Smooth muscle cell (in vitro differentiated cells): ENCODE measurements around the gene AIFM1. TPM values are rescaled to one million over a fixed set of nuclear protein-coding genes. Genes with fewer than 3 reads are reported as not detected.

Experiments
- DNase-seq: peaks from one replicate; lab custom pipeline; 2025; ENCODE audit not compliant: unreplicated experiment; lab: John Stamatoyannopoulos, UW
- H2AFZ ChIP-seq: fragments of 200-600 bp; sonication (generic); 2 replicates; pipeline ENCODE4 v1.6.0; 2016; ENCODE audit warnings: antibody characterized with exemption, low read depth, mild to moderate bottlenecking
- H3F3A ChIP-seq: fragments of 200-600 bp; sonication (generic); 2 replicates; pipeline ENCODE4 v1.6.0; 2017; ENCODE audit warnings: antibody characterized with exemption, low read depth
- H3K27ac ChIP-seq: fragments of 200-600 bp; sonication (generic); 2 replicates; pipeline ENCODE4 v1.5.1; 2016; ENCODE audit warnings: low read depth, mild to moderate bottlenecking
- H3K27me3 ChIP-seq: fragments of 200-600 bp; sonication (generic); 2 replicates; pipeline ENCODE4 v1.6.1; 2016; ENCODE audit warnings: low read depth, mild to moderate bottlenecking
- H3K36me3 ChIP-seq: fragments of 200-600 bp; sonication (generic); 2 replicates; pipeline ENCODE4 v1.5.1; 2016; ENCODE audit warnings: low read depth
- H3K4me1 ChIP-seq: fragments of 200-600 bp; sonication (generic); 2 replicates; pipeline ENCODE4 v1.5.1; 2016; ENCODE audit warnings: low read depth
- H3K4me2 ChIP-seq: fragments of 200-600 bp; sonication (generic); 2 replicates; pipeline ENCODE4 v1.6.0; 2016; ENCODE audit warnings: mild to moderate bottlenecking
- H3K4me3 ChIP-seq: fragments of 200-600 bp; sonication (generic); 2 replicates; pipeline ENCODE4 v1.5.1; 2016; ENCODE audit warnings: mild to moderate bottlenecking
- H3K79me2 ChIP-seq: fragments of 200-600 bp; sonication (generic); 2 replicates; pipeline ENCODE4 v1.6.0; 2016; ENCODE audit warnings: low read depth, mild to moderate bottlenecking
- H3K9ac ChIP-seq: fragments of 200-600 bp; sonication (generic); 2 replicates; pipeline ENCODE4 v1.6.0; 2016; ENCODE audit warnings: low read depth
- H3K9me3 ChIP-seq: fragments of 200-600 bp; sonication (generic); replicated peaks from 2 replicates; pipeline ENCODE4 v1.5.1; 2016; ENCODE audit warnings: low read depth
- H4K20me1 ChIP-seq: fragments of 200-600 bp; sonication (generic); 2 replicates; pipeline ENCODE4 v1.6.0; 2016; ENCODE audit warnings: low read depth
- CTCF ChIP-seq: fragments of 200-600 bp; sonication (generic); IDR thresholded peaks from 2 replicates; pipeline ENCODE4 v1.5.1; 2017; ENCODE audit warnings: borderline replicate concordance, mild to moderate bottlenecking, antibody characterized with exemption; ENCODE audit not compliant: insufficient read depth, poor library complexity, severe bottlenecking
- WGBS: methylation state at CpG from one replicate; pipeline ENCODE4 v1.1.7; 2016; ENCODE audit warnings: low lambda C conversion rate; 5-methylcytosine and 5-hydroxymethylcytosine counted together
- polyA plus RNA-seq: library from polyadenylated mRNA; unstranded; fragments of >200 nt; fragmentation: Nextera tagmentation; extraction: Ambion mirVana; gene quantifications from 2 replicates; pipeline ENCODE4 v1.2.1, GENCODE V29; 2016
- total RNA-seq: library from RNA; depleted of rRNA; stranded (reverse); fragments of >200 nt; gene quantifications from 2 replicates; pipeline ENCODE4 v1.2.3, GENCODE V29; 2014

The AIFM1 gene
- total and polyA plus RNA-seq, 2 experiments from 2014 or later: 35.8 to 39.0 TPM

GRCh38 chrX:130172127-130172845, 6.6 kb upstream of the AIFM1 start:
- Histone ChIP-seq H3K4me1 (peaks cover 5% of the 10 kb centered on the region), H3K4me2 (peak overlapping the region; percentile 85), H3K27ac (peak overlapping the region; percentile 99), H2AFZ (peak overlapping the region; percentile 69), H3K36me3 (no peaks in the 10 kb centered on the region), H3K9ac (no peak overlapping the region), H3K27me3 (no peaks in the 10 kb centered on the region), H4K20me1 (no peaks in the 10 kb centered on the region), H3K4me3 (peak overlapping the region; percentile 50), H3F3A (no peaks in the 10 kb centered on the region), H3K9me3 (no peaks in the 10 kb centered on the region), H3K79me2 (no peaks in the 10 kb centered on the region)
- no peak for TF ChIP-seq CTCF
- 46% methylated on average over 32 of the region's 34 CpGs for WGBS
- no peak for DNase-seq

- no peak for DNase-seq
- 43% methylated on average over 45 of the region's 61 CpGs for WGBS
- peaks cover 5% of the 10 kb centered on the region for H3K4me1 ChIP-seq
- H3K79me2 ChIP-seq: no peaks in the 10 kb centered on the region
- no peaks in the 10 kb centered on the region for H3K9me3 ChIP-seq
- H3F3A ChIP-seq: no peaks in the 10 kb centered on the region
- H3K4me3 ChIP-seq: peak within 1 kb of the TSS; percentile 50
- peak within 1 kb of the TSS; percentile 69 for H2AFZ ChIP-seq
- H3K36me3 ChIP-seq: no peaks in the 10 kb centered on the region
- peak within 1 kb of the TSS; percentile 85 for H3K4me2 ChIP-seq
- no peak within 1 kb of the TSS for H3K9ac ChIP-seq
- no peak for TF ChIP-seq CTCF
- peak within 1 kb of the TSS; percentile 99 for H3K27ac ChIP-seq
- H4K20me1 ChIP-seq: no peaks in the 10 kb centered on the region
- H3K27me3 ChIP-seq: no peaks in the 10 kb centered on the region
Measured at GRCh38 chrX:130171446-130172126, 5.9 kb upstream of the AIFM1 start, which contains the start of gene RAB33A. Gene RAB33A, plus strand, starts transcription at chrX:130171962. Its CDS starts 101 bp downstream, at chrX:130172063.

- no peaks in the 10 kb centered on the region for H3K36me3 ChIP-seq
- peak overlapping the region; percentile 69 for H2AFZ ChIP-seq
- H4K20me1 ChIP-seq: no peaks in the 10 kb centered on the region
- H3K9ac ChIP-seq: no peak overlapping the region
- H3K4me2 ChIP-seq: peak overlapping the region; percentile 85
- no peak for TF ChIP-seq CTCF
- no peaks in the 10 kb centered on the region for H3F3A ChIP-seq
- H3K79me2 ChIP-seq: no peaks in the 10 kb centered on the region
- H3K4me3 ChIP-seq: peak overlapping the region; percentile 50
- no peaks in the 10 kb centered on the region for H3K9me3 ChIP-seq
- H3K4me1 ChIP-seq: peaks cover 5% of the 10 kb centered on the region
- no peaks in the 10 kb centered on the region for H3K27me3 ChIP-seq
- 52% methylated on average over 33 of the region's 36 CpGs for WGBS
- no peak overlapping the region for H3K27ac ChIP-seq
- DNase-seq: no peak
Measured at GRCh38 chrX:130170752-130171445, 5.3 kb upstream of the AIFM1 start.
